ENCODE data around the gene SCGB3A2.
"Not testable (repeated sequence)": the region's sequence is repeated elsewhere in the genome, so short reads cannot be mapped to it uniquely, and the experiment has no call there.

SCGB3A2 gene

GRCh38 chr5:147872744-147873435 lies 5.6 kb upstream of the SCGB3A2 start:
- not testable (repeated sequence) for H3K9ac ChIP-seq (ENCODE audit: low read length); H3K27me3 ChIP-seq (ENCODE audit: control insufficient read depth, insufficient read depth, low read length); H3K4me3 ChIP-seq (ENCODE audit: low read length); H3K4me1 ChIP-seq (ENCODE audit: control insufficient read depth, insufficient read depth, low read length); H3K27ac ChIP-seq (ENCODE audit: low read depth, low read length); H3K36me3 ChIP-seq (ENCODE audit: control insufficient read depth, insufficient read depth, low read length)

- H3K27ac ChIP-seq (ENCODE audit: low read depth, low read length); H3K4me1 ChIP-seq (ENCODE audit: control insufficient read depth, insufficient read depth, low read length); H3K27me3 ChIP-seq (ENCODE audit: control insufficient read depth, insufficient read depth, low read length); H3K36me3 ChIP-seq (ENCODE audit: control insufficient read depth, insufficient read depth, low read length); H3K4me3 ChIP-seq (ENCODE audit: low read length); H3K9ac ChIP-seq (ENCODE audit: low read length): not testable (repeated sequence)
Measured at GRCh38 chr5:147874118-147874875, 4.2 kb upstream of the SCGB3A2 start.

- Histone ChIP-seq H3K27me3 (ENCODE audit: control insufficient read depth, insufficient read depth, low read length) (no peaks in the 10 kb centered on the region), H3K27ac (ENCODE audit: low read depth, low read length) (no peak overlapping the region), H3K36me3 (ENCODE audit: control insufficient read depth, insufficient read depth, low read length) (no peaks in the 10 kb centered on the region), H3K4me1 (ENCODE audit: control insufficient read depth, insufficient read depth, low read length) (no peaks in the 10 kb centered on the region), H3K9ac (ENCODE audit: low read length) (no peak overlapping the region), H3K4me3 (ENCODE audit: low read length) (no peak overlapping the region)
Measured at GRCh38 chr5:147874910-147875367, 3.6 kb upstream of the SCGB3A2 start.

- Histone ChIP-seq H3K4me1 (ENCODE audit: control insufficient read depth, insufficient read depth, low read length) (no peaks in the 10 kb centered on the region), H3K36me3 (ENCODE audit: control insufficient read depth, insufficient read depth, low read length) (no peaks in the 10 kb centered on the region), H3K27ac (ENCODE audit: low read depth, low read length) (no peak overlapping the region), H3K27me3 (ENCODE audit: control insufficient read depth, insufficient read depth, low read length) (no peaks in the 10 kb centered on the region), H3K4me3 (ENCODE audit: low read length) (no peak overlapping the region), H3K9ac (ENCODE audit: low read length) (no peak overlapping the region)
Measured at GRCh38 chr5:147876141-147876540, 2.4 kb upstream of the SCGB3A2 start.

GRCh38 chr5:147876626-147877025 lies 1.9 kb upstream of the SCGB3A2 start:
- H3K9ac ChIP-seq (ENCODE audit: low read length) = no peak overlapping the region
- H3K27ac ChIP-seq (ENCODE audit: low read depth, low read length) = no peak overlapping the region
- no peaks in the 10 kb centered on the region for H3K36me3 ChIP-seq (ENCODE audit: control insufficient read depth, insufficient read depth, low read length)
- H3K4me3 ChIP-seq (ENCODE audit: low read length) = no peak overlapping the region
- no peaks in the 10 kb centered on the region for H3K4me1 ChIP-seq (ENCODE audit: control insufficient read depth, insufficient read depth, low read length)
- no peaks in the 10 kb centered on the region for H3K27me3 ChIP-seq (ENCODE audit: control insufficient read depth, insufficient read depth, low read length)

GRCh38 chr5:147879784-147880183 lies 1.3 kb downstream of the SCGB3A2 start:
- no peak overlapping the region for H3K9ac ChIP-seq (ENCODE audit: low read length)
- no peaks in the 10 kb centered on the region for H3K27me3 ChIP-seq (ENCODE audit: control insufficient read depth, insufficient read depth, low read length)
- H3K27ac ChIP-seq (ENCODE audit: low read depth, low read length) = no peak overlapping the region
- H3K4me3 ChIP-seq (ENCODE audit: low read length) = no peak overlapping the region
- no peaks in the 10 kb centered on the region for H3K4me1 ChIP-seq (ENCODE audit: control insufficient read depth, insufficient read depth, low read length)
- H3K36me3 ChIP-seq (ENCODE audit: control insufficient read depth, insufficient read depth, low read length) = no peaks in the 10 kb centered on the region

GRCh38 chr5:147880487-147880886 lies 2.0 kb downstream of the SCGB3A2 start:
- Histone ChIP-seq H3K4me1 (ENCODE audit: control insufficient read depth, insufficient read depth, low read length) (no peaks in the 10 kb centered on the region), H3K36me3 (ENCODE audit: control insufficient read depth, insufficient read depth, low read length) (no peaks in the 10 kb centered on the region), H3K27ac (ENCODE audit: low read depth, low read length) (no peak overlapping the region), H3K9ac (ENCODE audit: low read length) (no peak overlapping the region), H3K27me3 (ENCODE audit: control insufficient read depth, insufficient read depth, low read length) (no peaks in the 10 kb centered on the region), H3K4me3 (ENCODE audit: low read length) (no peak overlapping the region)

- Histone ChIP-seq H3K27ac (ENCODE audit: low read depth, low read length) (no peak overlapping the region), H3K4me1 (ENCODE audit: control insufficient read depth, insufficient read depth, low read length) (no peaks in the 10 kb centered on the region), H3K36me3 (ENCODE audit: control insufficient read depth, insufficient read depth, low read length) (no peaks in the 10 kb centered on the region), H3K9ac (ENCODE audit: low read length) (no peak overlapping the region), H3K4me3 (ENCODE audit: low read length) (no peak overlapping the region), H3K27me3 (ENCODE audit: control insufficient read depth, insufficient read depth, low read length) (no peaks in the 10 kb centered on the region)
Measured at GRCh38 chr5:147882586-147883313, 4.2 kb downstream of the SCGB3A2 start.

GRCh38 chr5:147887026-147887627 lies 8.6 kb downstream of the SCGB3A2 start:
- no peaks in the 10 kb centered on the region for H3K27me3 ChIP-seq (ENCODE audit: control insufficient read depth, insufficient read depth, low read length)
- no peak overlapping the region for H3K4me3 ChIP-seq (ENCODE audit: low read length)
- H3K9ac ChIP-seq (ENCODE audit: low read length) = no peak overlapping the region
- H3K27ac ChIP-seq (ENCODE audit: low read depth, low read length) = no peak overlapping the region
- no peaks in the 10 kb centered on the region for H3K36me3 ChIP-seq (ENCODE audit: control insufficient read depth, insufficient read depth, low read length)
- no peaks in the 10 kb centered on the region for H3K4me1 ChIP-seq (ENCODE audit: control insufficient read depth, insufficient read depth, low read length)

GRCh38 chr5:147887930-147888329 lies 9.4 kb downstream of the SCGB3A2 start:
- H3K4me1 ChIP-seq (ENCODE audit: control insufficient read depth, insufficient read depth, low read length) = no peaks in the 10 kb centered on the region
- H3K27me3 ChIP-seq (ENCODE audit: control insufficient read depth, insufficient read depth, low read length) = no peaks in the 10 kb centered on the region

GRCh38 chr5:147892696-147893296 lies 14.3 kb downstream of the SCGB3A2 start:
- Histone ChIP-seq H3K4me3 (ENCODE audit: low read length) (no peak overlapping the region), H3K36me3 (ENCODE audit: control insufficient read depth, insufficient read depth, low read length) (no peaks in the 10 kb centered on the region), H3K27ac (ENCODE audit: low read depth, low read length) (no peak overlapping the region), H3K9ac (ENCODE audit: low read length) (no peak overlapping the region), H3K4me1 (ENCODE audit: control insufficient read depth, insufficient read depth, low read length) (no peaks in the 10 kb centered on the region), H3K27me3 (ENCODE audit: control insufficient read depth, insufficient read depth, low read length) (no peaks in the 10 kb centered on the region)

More at GRCh38 chr5:147887930-147888329, 9.4 kb downstream of the SCGB3A2 start:
- H3K36me3 ChIP-seq (ENCODE audit: control insufficient read depth, insufficient read depth, low read length) = no peaks in the 10 kb centered on the region
- no peak overlapping the region for H3K27ac ChIP-seq (ENCODE audit: low read depth, low read length)
- H3K9ac ChIP-seq (ENCODE audit: low read length) = no peak overlapping the region
- no peak overlapping the region for H3K4me3 ChIP-seq (ENCODE audit: low read length)

- Histone ChIP-seq H3K36me3 (ENCODE audit: control insufficient read depth, insufficient read depth, low read length) (no peaks in the 10 kb centered on the region), H3K9ac (ENCODE audit: low read length) (no peak overlapping the region), H3K27me3 (ENCODE audit: control insufficient read depth, insufficient read depth, low read length) (no peaks in the 10 kb centered on the region), H3K4me3 (ENCODE audit: low read length) (no peak overlapping the region), H3K4me1 (ENCODE audit: control insufficient read depth, insufficient read depth, low read length) (no peaks in the 10 kb centered on the region), H3K27ac (ENCODE audit: low read depth, low read length) (no peak overlapping the region)
Measured at GRCh38 chr5:147893820-147894219, 15.3 kb downstream of the SCGB3A2 start.

Data from rectal smooth muscle tissue (tissue), 1 donor.